Peyer's patch (tissue), 4 donors: ENCODE measurements around the gene ZBTB3. TPM values are rescaled to one million over a fixed set of nuclear protein-coding genes. Genes with fewer than 3 reads are reported as not detected.

Experiments
- DNase-seq, 3 donors: peaks; one replicate each; pipeline ENCODE4 v3.0.0-alpha.2; 2017 to 2019
- H3K27ac ChIP-seq, 4 donors: fragments of 200-600 bp; sonication (generic); one replicate each; pipeline ENCODE4 v1.5.1; 2016 to 2019
- H3K27me3 ChIP-seq, 2 donors: fragments of 200-600 bp; sonication (generic); one replicate each; pipeline ENCODE4 v1.5.1; 2019
- H3K36me3 ChIP-seq, 3 donors: fragments of 200-600 bp; sonication (generic); one replicate each; pipeline ENCODE4 v1.5.1; 2016 to 2019
- H3K4me1 ChIP-seq, 4 donors: fragments of 200-600 bp; sonication (generic); one replicate each; pipeline ENCODE4 v1.5.1; 2016 to 2019
- H3K4me3 ChIP-seq, 4 donors: fragments of 200-600 bp; sonication (generic); 1 replicate in 3 of 4; 2 replicates in 1 of 4; pipeline ENCODE4 v1.5.1; 2016 to 2019; ENCODE audit warnings: mild to moderate bottlenecking in 1 of 4
- H3K9me3 ChIP-seq, 4 donors: fragments of 200-600 bp; sonication (generic); one replicate each; pipeline ENCODE4 v1.5.1; 2016 to 2019; ENCODE audit warnings: mild to moderate bottlenecking in 1 of 4
- CTCF ChIP-seq, 6 experiments: fragments of 450-650 bp in 4 of 6; fragments of 200-600 bp in 2 of 6; sonication (generic) in 1 of 6; IDR thresholded peaks; one replicate each; pipeline ENCODE4 v1.5.1; 2017 to 2019; ENCODE audit warnings: antibody characterized with exemption in 6 of 6, mild to moderate bottlenecking in 3 of 6, moderate library complexity in 1 of 6
- POLR2A ChIP-seq, 2 donors: fragments of 450-650 bp; IDR thresholded peaks; one replicate each; pipeline ENCODE4 v1.5.1; 2017; ENCODE audit warnings: antibody characterized with exemption in 2 of 2, mild to moderate bottlenecking in 2 of 2, moderate library complexity in 2 of 2
- total RNA-seq, 4 donors: library from RNA; depleted of rRNA; stranded (reverse); fragments of >200 nt; gene quantifications; one replicate each; pipeline ENCODE4 v1.1.0, GENCODE V29; 2016

The ZBTB3 gene
- total RNA-seq, 4 donors from 2014 or later, result 5.0 to 22.0 (median 9.2) TPM

- H3K4me3 ChIP-seq, result peak overlapping the region; percentile 59 to 94 (median 66)
- no peaks in the 10 kb centered on the region for H3K27me3 ChIP-seq
- peaks cover 0 to 66% (median 2%) of the 10 kb centered on the region in 3 donors for H3K36me3 ChIP-seq
- peaks cover 5 to 42% (median 20%) of the 10 kb centered on the region in 4 donors for H3K4me1 ChIP-seq
- peak overlapping the region; percentile 68 to 91 (median 74) for H3K27ac ChIP-seq
- no peak for DNase-seq
- H3K9me3 ChIP-seq, result no peaks in the 10 kb centered on the region
- TF ChIP-seq CTCF (IDR thresholded peaks at IDR 0.05) (no peak), POLR2A (IDR thresholded peaks at IDR 0.05) (no peak)
Measured at GRCh38 chr11:62792202-62792575, 38.2 kb upstream of the ZBTB3 start.

- peaks cover 0 to 61% (median 2%) of the 10 kb centered on the region in 3 donors for H3K36me3 ChIP-seq
- H3K27ac ChIP-seq, result peak within 1 kb of the TSS; percentile 68 to 91 (median 74)
- DNase-seq, result peak; percentile 88 to 94 (median 93)
- peak within 1 kb of the TSS; percentile 59 to 94 (median 66) for H3K4me3 ChIP-seq
- peaks cover 5 to 42% (median 20%) of the 10 kb centered on the region in 4 donors for H3K4me1 ChIP-seq
- no peaks in the 10 kb centered on the region for H3K27me3 ChIP-seq
- H3K9me3 ChIP-seq, result no peaks in the 10 kb centered on the region
- TF ChIP-seq POLR2A (IDR thresholded peaks at IDR 0.05) (peak; percentile 74 to 76), CTCF (IDR thresholded peaks at IDR 0.05) (peak in 4 of 6 experiments; percentile 14 to 42 (median 26))
Measured at GRCh38 chr11:62791501-62792201, 37.7 kb upstream of the ZBTB3 start, which contains the start of gene TMEM223. TMEM223 (minus strand) TSS chr11:62792006; CDS start chr11:62791994, 12 bp downstream.

GRCh38 chr11:62789576-62789975, 35.6 kb upstream of the ZBTB3 start:
- Histone ChIP-seq H3K27me3 (no peaks in the 10 kb centered on the region), H3K36me3 (peaks cover 0 to 40% (median 0%) of the 10 kb centered on the region in 3 donors), H3K27ac (peak overlapping the region in 1 of 4 donors; percentile 10), H3K4me3 (no peak overlapping the region), H3K9me3 (no peaks in the 10 kb centered on the region), H3K4me1 (peaks cover 5 to 52% (median 26%) of the 10 kb centered on the region in 4 donors)
- TF ChIP-seq POLR2A (IDR thresholded peaks at IDR 0.05), result no peak
- TF ChIP-seq CTCF (IDR thresholded peaks at IDR 0.05), result no peak
- DNase-seq, result no peak

GRCh38 chr11:62788991-62789390, 35.0 kb upstream of the ZBTB3 start:
- Histone ChIP-seq H3K9me3 (no peaks in the 10 kb centered on the region), H3K27ac (peak overlapping the region in 1 of 4 donors; percentile 12), H3K36me3 (peaks cover 0 to 34% (median 0%) of the 10 kb centered on the region in 3 donors), H3K4me3 (no peak overlapping the region), H3K27me3 (no peaks in the 10 kb centered on the region), H3K4me1 (peaks cover 5 to 52% (median 26%) of the 10 kb centered on the region in 4 donors)
- no peak for DNase-seq
- TF ChIP-seq POLR2A (IDR thresholded peaks at IDR 0.05), result no peak
- TF ChIP-seq CTCF (IDR thresholded peaks at IDR 0.05), result no peak

GRCh38 chr11:62787005-62787759, 33.2 kb upstream of the ZBTB3 start, which contains the start of gene TMEM179B:
TMEM179B (plus strand) TSS chr11:62787402; CDS start chr11:62787432, 30 bp downstream.
- peak; percentile 97 to 100 (median 100) for DNase-seq
- H3K4me3 ChIP-seq, result peak within 1 kb of the TSS; percentile 70 to 100 (median 94)
- peak; percentile 97 to 99 for TF ChIP-seq POLR2A (IDR thresholded peaks at IDR 0.05)
- peak in 5 of 6 experiments; percentile 26 to 58 (median 50) for TF ChIP-seq CTCF (IDR thresholded peaks at IDR 0.05)
- no peaks in the 10 kb centered on the region for H3K9me3 ChIP-seq
- H3K27me3 ChIP-seq, result no peaks in the 10 kb centered on the region
- peak within 1 kb of the TSS; percentile 95 to 100 (median 98) for H3K27ac ChIP-seq
- peaks cover 4 to 45% (median 22%) of the 10 kb centered on the region in 4 donors for H3K4me1 ChIP-seq
- H3K36me3 ChIP-seq, result peaks cover 0 to 25% (median 0%) of the 10 kb centered on the region in 3 donors
